ENCODE results near the gene FBRSL1.

The FBRSL1 gene

GRCh38 chr12:132450418-132451171 lies 39.4 kb upstream of the FBRSL1 start:
- H3K9ac ChIP-seq: no peak overlapping the region
- no peaks in the 10 kb centered on the region for H4K20me1 ChIP-seq (ENCODE audit: insufficient read depth)
- H2AFZ ChIP-seq (ENCODE audit: low read depth): no peak overlapping the region
- no peaks in the 10 kb centered on the region for H3K4me1 ChIP-seq (ENCODE audit: low read depth, poor library complexity, severe bottlenecking)
- no peak overlapping the region for H3K27ac ChIP-seq
- no peaks in the 10 kb centered on the region for H3K36me3 ChIP-seq (ENCODE audit: insufficient read depth)
- no peaks in the 10 kb centered on the region for H3K79me2 ChIP-seq (ENCODE audit: insufficient read depth, low read depth)
- H3K27me3 ChIP-seq (ENCODE audit: insufficient read depth, low read depth): no peaks in the 10 kb centered on the region; the same call in 1 of the 2 replicates
- H3K4me2 ChIP-seq: no peak overlapping the region
- no peak for TF ChIP-seq CTCF (conservative IDR thresholded peaks at IDR 0.05; ENCODE audit: low read depth, low read length)
- no peak overlapping the region for H3K4me3 ChIP-seq (IDR thresholded peaks at IDR 0.05; ENCODE audit: insufficient read depth, low read depth, low read length)

GRCh38 chr12:132451172-132451835 lies 38.6 kb upstream of the FBRSL1 start:
- Histone ChIP-seq H3K27ac (no peak overlapping the region), H3K79me2 (ENCODE audit: insufficient read depth, low read depth) (no peaks in the 10 kb centered on the region), H3K4me3 (IDR thresholded peaks at IDR 0.05; ENCODE audit: insufficient read depth, low read depth, low read length) (no peak overlapping the region), H3K4me2 (no peak overlapping the region), H2AFZ (ENCODE audit: low read depth) (no peak overlapping the region), H3K9ac (no peak overlapping the region), H3K4me1 (ENCODE audit: low read depth, poor library complexity, severe bottlenecking) (no peaks in the 10 kb centered on the region), H3K27me3 (ENCODE audit: insufficient read depth, low read depth) (no peaks in the 10 kb centered on the region; the same call in 1 of the 2 replicates), H3K36me3 (ENCODE audit: insufficient read depth) (no peaks in the 10 kb centered on the region), H4K20me1 (ENCODE audit: insufficient read depth) (no peaks in the 10 kb centered on the region)
- no peak for TF ChIP-seq CTCF (conservative IDR thresholded peaks at IDR 0.05; ENCODE audit: low read depth, low read length)

- Histone ChIP-seq H3K27ac (no peak overlapping the region), H3K36me3 (ENCODE audit: insufficient read depth) (no peaks in the 10 kb centered on the region), H3K9ac (no peak overlapping the region), H3K4me3 (IDR thresholded peaks at IDR 0.05; ENCODE audit: insufficient read depth, low read depth, low read length) (no peak overlapping the region), H2AFZ (ENCODE audit: low read depth) (no peak overlapping the region), H3K79me2 (ENCODE audit: insufficient read depth, low read depth) (no peaks in the 10 kb centered on the region), H3K4me2 (no peak overlapping the region), H4K20me1 (ENCODE audit: insufficient read depth) (no peaks in the 10 kb centered on the region), H3K27me3 (ENCODE audit: insufficient read depth, low read depth) (no peaks in the 10 kb centered on the region; the same call in 1 of the 2 replicates), H3K4me1 (ENCODE audit: low read depth, poor library complexity, severe bottlenecking) (no peaks in the 10 kb centered on the region)
- TF ChIP-seq CTCF (conservative IDR thresholded peaks at IDR 0.05; ENCODE audit: low read depth, low read length): no peak
Measured at GRCh38 chr12:132451836-132452195, 38.1 kb upstream of the FBRSL1 start.

- no peak overlapping the region for H3K27ac ChIP-seq
- H4K20me1 ChIP-seq (ENCODE audit: insufficient read depth): no peaks in the 10 kb centered on the region
- H2AFZ ChIP-seq (ENCODE audit: low read depth): no peak overlapping the region
- no peaks in the 10 kb centered on the region for H3K79me2 ChIP-seq (ENCODE audit: insufficient read depth, low read depth)
- no peaks in the 10 kb centered on the region for H3K4me1 ChIP-seq (ENCODE audit: low read depth, poor library complexity, severe bottlenecking)
- H3K9ac ChIP-seq: no peak overlapping the region
- no peak for TF ChIP-seq CTCF (conservative IDR thresholded peaks at IDR 0.05; ENCODE audit: low read depth, low read length)
- no peaks in the 10 kb centered on the region for H3K36me3 ChIP-seq (ENCODE audit: insufficient read depth)
- no peaks in the 10 kb centered on the region; the same call in 1 of the 2 replicates for H3K27me3 ChIP-seq (ENCODE audit: insufficient read depth, low read depth)
- no peak overlapping the region for H3K4me3 ChIP-seq (IDR thresholded peaks at IDR 0.05; ENCODE audit: insufficient read depth, low read depth, low read length)
- no peak overlapping the region for H3K4me2 ChIP-seq
Measured at GRCh38 chr12:132452596-132453350, 37.2 kb upstream of the FBRSL1 start.

All from KMS-11 (cell line).